Kasumi-1 (cell line): ENCODE measurements around the gene POU4F1.

ENCODE experiments used
- DNase-seq, 2 experiments: peaks; one replicate each; lab custom pipeline; 2025; lab: John Stamatoyannopoulos, UW

POU4F1 gene

DNA sequence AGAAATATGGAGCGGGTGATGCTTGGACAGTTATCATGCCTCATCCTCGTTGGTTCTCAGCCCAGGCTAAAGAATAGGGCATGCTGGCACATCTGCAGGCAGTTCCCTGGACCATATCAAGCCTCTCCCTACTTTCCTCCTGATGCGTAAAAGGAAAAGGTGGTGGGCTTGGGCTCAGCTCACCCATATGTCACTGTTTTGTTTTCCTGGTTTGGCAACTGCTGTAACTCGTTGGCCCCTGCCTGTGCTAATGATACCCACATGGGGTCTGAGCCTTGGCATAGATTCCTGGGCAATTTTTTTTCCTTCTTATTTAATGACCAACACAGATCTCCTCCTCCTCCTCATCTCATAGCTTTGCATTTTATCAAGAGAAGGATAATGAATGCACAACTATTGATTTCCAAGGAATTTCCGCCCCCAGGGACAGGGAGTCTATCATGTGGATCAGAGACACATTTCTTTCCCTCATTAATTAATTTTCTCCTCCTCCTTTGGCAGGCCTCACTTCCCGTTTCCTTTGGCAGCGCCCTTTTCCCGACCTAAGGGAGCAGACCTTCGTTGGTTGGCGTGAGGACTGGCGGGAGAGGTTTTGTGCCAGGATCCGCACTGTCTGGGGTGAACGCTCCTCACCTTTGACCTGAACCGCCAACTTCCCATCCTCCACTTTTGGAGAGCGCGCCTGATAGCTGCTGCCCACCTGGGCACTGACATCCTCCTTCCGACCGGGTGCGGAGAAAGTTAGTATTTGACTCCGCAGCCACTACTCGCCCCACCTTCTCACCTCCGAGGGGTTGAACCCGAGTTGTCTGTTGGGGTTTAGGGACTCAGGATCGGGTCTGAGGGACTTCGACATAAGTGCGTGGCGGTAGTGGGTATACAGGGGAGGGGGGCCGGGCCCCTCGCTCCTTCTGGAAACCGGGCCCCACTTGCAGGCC lies 3.4 kb upstream of the POU4F1 start:
- no peak for DNase-seq

DNA sequence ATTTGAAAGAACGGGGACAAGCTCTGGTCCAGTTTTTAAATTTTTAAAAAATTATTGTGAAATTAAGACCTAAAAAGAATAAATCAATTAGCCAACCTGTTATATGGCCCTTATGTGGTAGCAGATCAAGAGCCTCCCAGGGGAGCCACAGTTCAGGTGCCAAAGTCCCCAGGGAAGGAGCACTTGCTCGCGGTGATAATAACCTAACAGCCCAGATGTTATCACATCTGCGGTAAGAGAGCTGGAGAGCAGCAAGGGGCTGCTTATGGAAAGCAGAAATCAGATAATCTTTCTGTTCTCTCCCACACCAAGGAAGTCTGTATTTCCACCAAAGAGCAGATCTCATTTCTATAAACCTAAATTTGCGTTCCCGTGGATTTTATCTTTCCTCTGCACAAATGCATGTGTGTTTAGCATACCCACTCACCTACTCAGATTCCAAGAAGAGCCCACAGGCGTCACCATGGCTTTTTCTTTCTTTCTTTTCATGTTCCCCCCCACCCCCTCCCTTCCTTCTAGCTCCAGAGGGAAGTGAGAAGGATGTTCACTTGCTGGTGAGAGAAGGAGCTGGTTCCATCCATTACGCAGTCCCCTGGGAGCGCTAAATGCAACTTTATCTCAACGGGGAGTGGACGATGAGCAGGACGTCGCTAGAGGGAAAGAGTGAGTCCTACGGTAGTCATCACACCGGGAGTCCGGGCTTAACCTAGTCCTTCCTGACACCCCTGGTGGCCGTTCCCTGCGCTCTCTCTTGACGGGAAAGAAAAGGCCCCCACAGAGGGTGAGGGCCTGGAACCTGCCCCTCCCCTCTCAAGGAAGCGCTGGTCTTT lies 1.6 kb upstream of the POU4F1 start:
- DNase-seq, result no peak

GRCh38 chr13:78602561-78603239 lies 652 bp downstream of the POU4F1 start:
- peak; percentile 17 to 35 for DNase-seq

DNA sequence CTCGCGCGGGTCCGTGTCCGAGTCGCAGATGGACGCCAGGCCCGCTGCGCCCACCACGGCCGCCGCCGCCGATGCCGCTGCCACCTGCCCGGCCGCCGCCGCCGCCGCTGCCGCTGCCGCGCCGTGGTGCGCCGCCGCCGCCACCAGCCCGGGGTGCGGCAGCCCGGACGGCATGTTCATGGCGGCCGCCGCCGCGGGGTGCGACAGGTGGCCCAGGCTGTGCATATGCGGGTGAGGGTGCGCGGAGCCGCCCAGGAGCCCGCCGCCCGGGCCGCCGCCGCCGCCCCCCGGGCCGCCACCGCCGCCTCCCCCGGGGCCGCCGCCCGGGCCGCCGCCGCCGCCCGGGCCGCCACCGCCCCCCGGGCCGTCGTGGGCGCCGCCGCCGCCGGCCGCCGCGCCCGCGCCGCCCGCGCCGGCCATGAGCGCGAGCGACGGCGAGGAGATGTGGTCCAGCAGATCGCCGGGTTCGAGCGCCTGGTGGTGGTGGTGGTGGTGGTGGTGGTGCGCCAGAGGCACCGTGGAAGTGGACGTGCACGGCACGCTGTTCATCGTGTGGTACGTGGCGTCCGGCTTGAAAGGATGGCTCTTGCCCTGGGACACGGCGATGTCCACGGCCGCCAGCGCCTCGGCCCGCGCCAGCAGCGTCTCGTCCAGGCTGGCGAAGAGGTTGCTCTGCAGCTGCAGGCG lies 1.3 kb downstream of the POU4F1 start:
- no peak for DNase-seq

DNA sequence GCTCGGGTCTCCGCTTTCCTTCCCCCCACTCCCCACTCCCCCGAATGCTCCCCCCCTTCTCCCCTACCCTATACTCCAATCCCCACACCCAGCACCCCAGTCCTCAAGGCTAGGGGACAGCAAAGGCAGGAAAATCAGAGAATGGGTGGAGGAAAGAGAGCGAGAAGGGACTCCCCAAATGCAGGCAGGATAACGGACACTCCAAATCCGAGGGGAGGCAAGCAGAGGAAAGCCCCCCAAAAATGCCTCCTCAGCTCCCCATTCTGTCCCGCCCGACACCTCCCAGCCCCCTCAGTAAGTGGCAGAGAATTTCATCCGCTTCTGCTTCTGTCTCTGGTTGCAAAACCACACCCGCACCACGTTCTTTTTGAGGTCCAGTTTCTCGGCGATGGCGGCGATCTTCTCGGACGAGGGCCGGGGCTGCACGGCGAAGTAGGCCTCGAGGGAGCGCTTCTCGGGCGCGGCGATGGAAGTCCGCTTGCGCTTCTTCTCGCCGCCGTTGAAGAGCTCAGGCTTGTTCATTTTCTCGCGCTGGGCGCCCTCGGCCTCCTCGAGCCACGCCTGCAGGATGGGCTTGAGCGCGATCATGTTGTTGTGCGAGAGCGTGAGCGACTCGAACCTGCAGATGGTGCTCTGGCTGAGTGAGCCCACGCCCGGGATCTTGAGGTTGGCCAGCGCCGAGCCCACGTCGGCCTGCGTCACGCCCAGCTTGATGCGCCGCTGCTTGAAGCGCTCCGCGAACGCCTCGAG lies 2.1 kb downstream of the POU4F1 start:
- no peak for DNase-seq

DNA sequence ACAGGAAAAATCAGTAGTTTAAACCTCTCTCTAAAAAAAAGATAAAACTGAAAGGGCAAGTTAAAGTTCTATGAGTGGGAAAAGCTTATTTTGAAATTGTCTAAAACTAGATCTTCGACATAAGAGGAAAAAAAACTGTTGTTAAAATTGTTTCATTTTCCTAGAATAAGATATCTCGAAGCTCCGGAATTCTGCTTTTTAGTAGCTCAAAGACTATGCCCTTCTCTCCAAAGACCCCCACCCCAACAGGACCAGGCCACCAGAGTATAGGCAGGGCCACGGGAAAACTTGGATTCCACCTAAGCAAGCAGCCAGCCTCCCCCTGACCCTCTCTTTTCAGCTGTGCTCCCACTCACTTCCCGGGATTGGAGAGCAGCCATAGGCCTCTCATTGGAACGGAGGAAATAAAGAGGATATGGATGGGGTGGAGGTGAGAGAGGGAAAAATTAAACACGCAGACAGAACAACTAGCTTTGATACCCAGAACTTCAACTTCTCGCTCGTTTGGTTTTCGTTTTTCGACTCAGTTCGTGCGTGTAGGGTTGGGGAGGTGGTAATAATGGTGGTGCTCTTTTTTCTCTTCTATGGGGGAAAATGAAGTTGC lies 3.0 kb downstream of the POU4F1 start:
- no peak for DNase-seq

GRCh38 chr13:78599645-78600279 lies 3.6 kb downstream of the POU4F1 start:
- peak; percentile 19 to 22 for DNase-seq

DNA sequence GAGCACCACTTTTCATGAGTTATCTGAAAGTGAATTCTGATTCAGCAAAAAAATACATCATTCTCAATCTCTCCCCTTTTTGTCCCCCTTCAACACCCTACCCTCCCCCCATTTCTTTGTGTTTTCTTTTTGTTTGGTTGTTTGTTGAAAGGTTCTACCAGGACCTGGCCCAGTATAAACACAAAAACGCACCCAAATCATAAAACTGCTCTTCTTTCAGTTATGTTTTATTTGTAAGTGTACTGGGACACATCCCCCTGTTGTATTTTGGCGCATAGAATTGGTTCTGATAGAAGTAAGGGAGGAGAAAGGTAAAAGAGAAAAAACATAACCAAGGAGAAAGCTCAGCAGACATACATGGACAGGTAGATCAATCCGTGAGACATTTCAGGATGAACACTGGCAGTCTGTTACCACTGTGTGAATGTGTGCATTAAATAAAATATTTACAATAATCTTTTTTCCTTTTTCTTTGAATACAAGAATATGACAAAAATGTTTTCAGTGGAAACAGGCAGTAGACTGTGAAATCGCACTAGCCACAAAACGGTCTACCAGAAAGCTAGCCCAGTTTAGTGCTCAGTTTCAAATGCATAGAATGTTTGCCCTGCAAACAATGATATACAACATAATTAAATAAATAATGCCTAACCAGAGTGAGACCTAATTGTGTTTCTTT lies 4.2 kb downstream of the POU4F1 start:
- no peak for DNase-seq

- DNase-seq, result peak in 1 of 2 experiments; percentile 34
Measured at GRCh38 chr13:78598116-78598781, 5.1 kb downstream of the POU4F1 start.

- no peak for DNase-seq
Measured at GRCh38 chr13:78597602-78597932, 5.8 kb downstream of the POU4F1 start.

- no peak for DNase-seq
Measured at GRCh38 chr13:78596736-78597601, 6.4 kb downstream of the POU4F1 start.

- DNase-seq, result peak in 1 of 2 experiments; percentile 30
Measured at GRCh38 chr13:78596399-78596735, 7.0 kb downstream of the POU4F1 start.

DNA sequence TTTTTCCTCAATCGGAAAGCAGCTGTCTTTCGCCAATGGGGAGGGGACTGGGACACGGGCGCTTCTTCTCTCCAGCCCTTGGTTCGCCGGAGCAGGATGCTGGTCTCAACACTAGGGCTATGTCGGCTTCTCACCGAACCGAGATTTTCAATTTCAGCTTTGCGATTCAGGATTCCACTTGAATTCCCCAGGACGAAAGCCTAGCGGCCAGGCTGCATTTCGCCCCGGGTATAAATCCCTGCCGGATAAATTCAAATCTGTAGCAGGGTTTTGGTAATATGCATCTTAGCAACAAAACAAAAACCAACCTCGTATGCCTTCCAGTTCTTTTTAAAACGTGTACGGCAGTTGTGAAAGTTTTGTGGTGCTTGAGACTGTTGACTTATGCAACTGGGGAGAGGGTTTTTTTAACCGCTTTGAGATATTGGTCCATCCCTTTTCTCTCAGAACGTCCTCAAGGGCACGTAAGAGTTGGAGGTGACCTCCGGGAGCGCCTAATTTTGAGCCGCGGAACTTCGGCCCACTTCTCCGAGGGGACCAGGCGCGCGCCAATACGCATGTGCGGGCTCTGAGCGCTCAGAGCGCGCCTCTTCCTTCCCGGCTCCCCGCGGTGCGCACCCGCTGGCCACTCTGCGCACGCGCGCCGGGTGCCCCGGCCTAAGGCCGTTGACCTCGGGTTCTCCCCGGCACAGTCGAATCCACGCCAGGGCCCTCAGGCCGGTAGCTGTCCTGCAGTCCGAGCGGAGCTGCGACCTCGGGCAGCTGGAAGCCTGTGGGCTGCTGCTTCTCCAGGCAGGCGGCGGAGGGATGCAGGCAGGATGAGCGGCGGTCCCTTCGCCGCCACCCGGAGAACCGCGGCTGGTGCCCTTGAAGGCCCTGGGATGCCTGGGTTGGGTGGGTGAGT lies 7.6 kb downstream of the POU4F1 start:
- peak; percentile 45 to 52 for DNase-seq

DNA sequence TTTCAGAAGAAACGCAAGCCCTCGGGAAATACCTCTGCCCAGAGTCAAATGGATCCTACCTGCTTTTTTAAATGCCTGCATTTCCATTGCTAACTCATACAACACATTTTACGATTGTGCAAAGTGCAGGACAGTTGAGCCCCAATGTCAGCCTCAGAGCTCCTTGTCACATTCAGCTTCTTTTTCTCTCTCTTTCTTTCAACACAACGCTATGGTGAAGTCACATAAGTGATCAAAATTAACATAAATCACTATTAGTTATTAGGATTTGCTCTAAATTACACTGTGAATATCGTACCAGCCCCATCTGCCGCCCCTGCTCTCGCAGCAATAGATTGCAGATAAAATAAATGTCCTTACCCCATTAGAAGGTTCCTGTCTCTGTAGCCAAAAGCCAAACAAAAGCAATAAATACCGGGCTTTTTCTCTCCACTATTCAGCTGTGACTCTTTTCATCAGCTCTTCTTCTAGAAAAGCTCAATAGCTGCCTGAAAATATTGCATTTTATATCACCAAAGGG lies 8.8 kb downstream of the POU4F1 start:
- DNase-seq, result no peak

- no peak for DNase-seq
Measured at GRCh38 chr13:78593652-78594455, 9.5 kb downstream of the POU4F1 start.

DNA sequence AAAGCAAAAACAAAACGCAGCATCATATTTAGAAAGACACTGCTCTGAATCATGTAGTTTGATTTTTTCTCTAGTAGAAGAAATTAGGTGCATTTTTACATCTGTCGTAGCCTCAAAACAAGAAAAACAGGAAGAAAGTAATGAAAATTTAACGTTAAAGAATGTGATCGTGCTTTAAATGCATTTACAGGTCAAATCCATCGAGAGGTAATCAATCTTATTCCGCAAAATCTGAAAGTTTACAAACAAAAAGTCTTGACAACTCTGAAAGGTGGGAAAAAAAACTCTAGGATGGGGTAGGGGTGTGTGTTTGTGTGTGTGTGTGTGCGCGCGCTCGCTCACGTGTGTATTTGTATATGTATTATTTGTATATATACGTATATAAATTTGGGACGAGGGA lies 10.2 kb downstream of the POU4F1 start:
- DNase-seq, result no peak
